GM12873 (cell line): ENCODE measurements around the gene RNGTT.

Source experiments
- CTCF ChIP-seq: IDR thresholded peaks from 2 replicates; pipeline ENCODE4 v1.5.1; 2012; ENCODE audit warnings: low read depth, mild to moderate bottlenecking, moderate library complexity, low read length, control low read depth; ENCODE audit not compliant: insufficient read depth; ENCODE audit errors: missing control alignments

RNGTT gene

GRCh38 chr6:88895911-88896310 lies 67.5 kb downstream of the RNGTT start:
- no peak for TF ChIP-seq CTCF

- TF ChIP-seq CTCF, result no peak
These were observed 72.3 kb downstream of the RNGTT start for GRCh38 chr6:88890860-88891845.

GRCh38 chr6:88890394-88890793 lies 73.0 kb downstream of the RNGTT start:
- no peak for TF ChIP-seq CTCF

DNA sequence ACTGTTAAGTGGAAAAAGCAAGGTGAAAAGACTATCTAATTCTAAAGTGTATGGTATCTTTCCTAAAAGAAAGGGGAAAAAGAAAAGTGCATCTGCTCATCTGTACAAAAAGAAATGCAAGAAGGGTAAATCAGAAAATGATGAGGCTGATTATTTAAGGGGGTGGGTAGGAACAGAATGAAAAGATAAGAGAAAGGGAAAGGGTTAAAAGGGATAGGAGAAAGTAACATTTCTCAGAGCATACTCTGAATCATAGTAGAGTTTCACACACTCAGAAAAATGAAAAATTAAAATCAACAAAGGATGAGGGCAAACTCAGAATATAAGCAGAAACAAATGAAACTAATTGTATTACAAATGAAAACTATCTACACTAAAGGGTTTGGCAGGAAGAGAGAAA lies 79.1 kb downstream of the RNGTT start:
- TF ChIP-seq CTCF, result no peak

DNA sequence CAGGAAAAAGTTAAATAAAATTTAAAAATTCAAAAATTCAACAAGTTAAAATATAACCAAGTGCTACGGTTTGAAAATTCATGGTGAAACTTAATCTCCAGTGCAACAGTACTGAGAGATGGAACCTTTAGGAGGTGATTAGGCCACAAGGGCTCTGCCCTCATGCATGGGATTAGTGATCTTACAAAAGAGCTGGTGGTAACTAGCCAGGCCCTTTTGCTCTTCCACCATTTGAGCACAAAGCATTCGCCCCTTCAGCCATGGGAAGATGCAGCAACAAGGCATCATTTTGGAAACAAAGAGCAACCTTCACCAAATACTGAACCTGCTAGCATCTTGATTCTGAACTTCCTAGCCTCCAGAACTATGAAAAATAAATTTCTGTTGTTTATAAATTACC lies 80.9 kb downstream of the RNGTT start:
- TF ChIP-seq CTCF, result no peak

GRCh38 chr6:88881451-88881850 lies 82.0 kb downstream of the RNGTT start:
- no peak for TF ChIP-seq CTCF

- no peak for TF ChIP-seq CTCF
These were observed 83.4 kb downstream of the RNGTT start for GRCh38 chr6:88880021-88880420.
